ENCODE measurements around the gene BGN. TPM values are rescaled to one million over a fixed set of nuclear protein-coding genes. Genes with fewer than 3 reads are reported as not detected.

The BGN gene
- polyA plus RNA-seq, 3 donors, result 144 to 189 (median 175) TPM

Other genes starting within 250 kb of the BGN start
- under 1 TPM; 0.04 to 0.12 (median 0.10) TPM for gene PNMA6F, start 173.2 kb upstream of the BGN start, polyA plus RNA-seq (ENCODE audit: insufficient read length in 3 of 3)
- gene ZNF275, start 160.8 kb upstream of the BGN start, polyA plus RNA-seq (ENCODE audit: insufficient read length in 3 of 3), result 10 to 100 TPM; 18.5 to 19.4 (median 18.8) TPM
- gene PNMA6E, start 93.6 kb upstream of the BGN start, polyA plus RNA-seq (ENCODE audit: insufficient read length in 3 of 3), result not detected
- gene ZFP92, start 83.5 kb upstream of the BGN start, polyA plus RNA-seq (ENCODE audit: insufficient read length in 3 of 3), result under 1 TPM; 0.75 to 0.98 (median 0.80) TPM
- gene TREX2, start 48.9 kb upstream of the BGN start, polyA plus RNA-seq (ENCODE audit: insufficient read length in 3 of 3), result under 1 TPM; 0.21 to 0.24 (median 0.24) TPM
- 10 to 100 TPM; 21.1 to 25.3 (median 22.8) TPM for gene HAUS7, start 24.4 kb upstream of the BGN start, polyA plus RNA-seq (ENCODE audit: insufficient read length in 3 of 3)
- gene ATP2B3, start 22.7 kb downstream of the BGN start, polyA plus RNA-seq (ENCODE audit: insufficient read length in 3 of 3), result under 1 TPM; 0.11 to 0.24 (median 0.14) TPM
- gene CCNQ, start 104.2 kb downstream of the BGN start, polyA plus RNA-seq (ENCODE audit: insufficient read length in 3 of 3), result 10 to 100 TPM; 17.2 to 19.6 (median 18.7) TPM
- gene DUSP9, start 152.2 kb downstream of the BGN start, polyA plus RNA-seq (ENCODE audit: insufficient read length in 3 of 3), result 10 to 100 TPM; 37.8 to 46.1 (median 41.7) TPM
- gene PNCK, start 178.8 kb downstream of the BGN start, polyA plus RNA-seq (ENCODE audit: insufficient read length in 3 of 3), result 1 to 10 TPM; 4.8 to 7.0 (median 5.6) TPM
- 10 to 100 TPM; 39.9 to 47.3 (median 40.5) TPM for gene SLC6A8, start 192.9 kb downstream of the BGN start, polyA plus RNA-seq (ENCODE audit: insufficient read length in 3 of 3)
- gene BCAP31, start 229.4 kb downstream of the BGN start, polyA plus RNA-seq (ENCODE audit: insufficient read length in 3 of 3), result 100 to 1,000 TPM; 191 to 206 (median 202) TPM
- 1 to 10 TPM; 7.2 to 7.7 (median 7.4) TPM for gene ABCD1, start 229.9 kb downstream of the BGN start, polyA plus RNA-seq (ENCODE audit: insufficient read length in 3 of 3)